Stomach (tissue), 9 donors: ENCODE data around the gene ZSWIM3. TPM values are rescaled to one million over a fixed set of nuclear protein-coding genes. Genes with fewer than 3 reads are reported as not detected.

Experiments used
- DNase-seq, 2 donors: peaks; one replicate each; pipeline versions ENCODE4 v3.0.0 to v3.0.0-alpha.2; 2013 to 2019
- H3K27ac ChIP-seq, 5 donors: fragments of 200-600 bp in 4 of 5; sonication (generic) in 4 of 5; one replicate each; pipeline ENCODE4 v1.5.1; 2013 to 2019; ENCODE audit warnings: mild to moderate bottlenecking in 1 of 5, moderate library complexity in 1 of 5
- H3K27me3 ChIP-seq, 3 donors: fragments of 200-600 bp; sonication (generic); one replicate each; pipeline ENCODE4 v1.5.1; 2017 to 2019; ENCODE audit warnings: mixed run types in 1 of 3
- H3K36me3 ChIP-seq, 4 donors: fragments of 200-600 bp; sonication (generic); 1 replicate in 3 of 4; 2 replicates in 1 of 4; pipeline ENCODE4 v1.5.1; 2016 to 2019
- H3K4me1 ChIP-seq, 4 donors: fragments of 200-600 bp; sonication (generic); one replicate each; pipeline ENCODE4 v1.5.1; 2016 to 2019
- H3K4me3 ChIP-seq, 4 donors: fragments of 200-600 bp; sonication (generic) in 3 of 4; one replicate each; pipeline ENCODE4 v1.5.1; 2016 to 2019; ENCODE audit warnings: mild to moderate bottlenecking in 1 of 4
- H3K9me3 ChIP-seq, 4 donors: fragments of 200-600 bp; sonication (generic); one replicate each; pipeline ENCODE4 v1.5.1; 2016 to 2019
- CTCF ChIP-seq, 7 experiments: fragments of 450-650 bp in 4 of 7; fragments of 200-600 bp in 3 of 7; sonication (generic) in 3 of 7; IDR thresholded peaks; one replicate each; pipeline ENCODE4 v1.5.1; 2016 to 2019; ENCODE audit warnings: antibody characterized with exemption in 7 of 7, control low read depth in 2 of 7, mild to moderate bottlenecking in 1 of 7
- EP300 ChIP-seq: sonication (generic); formaldehyde crosslinking; IDR thresholded peaks from one replicate; pipeline ENCODE4 v1.6.1; 2017; ENCODE audit warnings: antibody characterized with exemption
- POLR2A ChIP-seq, 4 donors: fragments of 450-650 bp; IDR thresholded peaks; one replicate each; pipeline ENCODE4 v1.6.1; 2016; ENCODE audit warnings: antibody characterized with exemption in 4 of 4, control low read depth in 2 of 4, mild to moderate bottlenecking in 1 of 4, moderate library complexity in 1 of 4
- POLR2AphosphoS5 ChIP-seq, 3 donors: sonication (generic); formaldehyde crosslinking; IDR thresholded peaks; one replicate each; pipeline ENCODE4 v1.6.1; 2016; ENCODE audit warnings: antibody characterized with exemption in 3 of 3
- WGBS, 5 donors: extraction: QIAGEN DNeasy Blood & Tissue Kit in 3 of 5; methylation state at CpG; one replicate each; pipeline versions ENCODE4 v1.1.5 to v1.1.7; 2013 to 2018; 5-methylcytosine and 5-hydroxymethylcytosine counted together
- intact Hi-C: fragments of 100-400 bp; cut with DNase I; formaldehyde crosslinking; loops from one replicate; pipeline ENCODE4 v1.15.1; 2023; ENCODE audit warnings: low total_unique reads
- polyA plus RNA-seq, 3 donors: library from polyadenylated mRNA; stranded (reverse); fragments of 200-250 nt; gene quantifications; one replicate each; pipeline ENCODE4 v1.2.3, GENCODE V29; 2013
- total RNA-seq, 5 donors: library from RNA; depleted of rRNA; stranded (reverse); fragments of >200 nt; gene quantifications; one replicate each; pipeline versions ENCODE4 v1.1.0 to v1.2.3, GENCODE V29; 2014 to 2016
- donor health status: healthy with polysubstance abuse.
- donor health status: Bipolar disorder and iron deficiency.
- donor health status: healthy.

ZSWIM3 gene
- total and polyA plus RNA-seq, 8 donors, result 0.87 to 2.3 (median 1.8) TPM; not detected in 1

GRCh38 chr20:45911486-45912343 is 54.3 kb downstream of the ZSWIM3 start, which contains the start of gene PLTP:
Gene PLTP (minus strand): TSS chr20:45912155. CDS start chr20:45911452, 703 bp downstream.
- Histone ChIP-seq H3K9me3 (no peaks in the 10 kb centered on the region), H3K36me3 (peaks cover 0 to 18% (median 5%) of the 10 kb centered on the region in 4 donors), H3K27ac (peak within 1 kb of the TSS; percentile 84 to 88 (median 85)), H3K4me3 (peak within 1 kb of the TSS; percentile 54 to 61 (median 58)), H3K27me3 (peaks cover 0 to 11% (median 0%) of the 10 kb centered on the region in 3 donors), H3K4me1 (peaks cover 13 to 54% (median 25%) of the 10 kb centered on the region in 4 donors)
- TF ChIP-seq CTCF (IDR thresholded peaks at IDR 0.05) (no peak), POLR2AphosphoS5 (IDR thresholded peaks at IDR 0.05) (peak in 2 of 3 donors; percentile 51 to 77), EP300 (no peak), POLR2A (IDR thresholded peaks at IDR 0.05) (no peak)
- 0 to 3% (median 2%) methylated on average over 19 to 58 of the region's 58 CpGs for WGBS, 5 donors
- intact Hi-C loops, result no loop called here
- DNase-seq, result peak; percentile 58 to 88

DNA sequence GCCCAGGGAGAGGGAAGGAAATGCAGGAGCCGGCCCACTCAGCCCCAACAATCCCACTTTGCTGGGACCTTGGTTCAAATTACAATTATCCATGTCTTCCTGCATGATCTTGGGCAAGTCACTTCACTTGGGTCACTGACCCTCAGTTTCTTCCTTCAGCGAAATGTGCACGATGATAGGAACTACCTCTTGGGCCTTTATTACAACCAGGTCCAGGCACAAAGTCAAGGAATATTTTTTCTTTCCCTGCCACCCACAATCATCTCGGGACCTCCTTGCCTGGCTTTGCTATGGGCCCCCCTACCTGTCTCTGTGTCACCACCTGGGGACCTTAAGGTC is 54.9 kb downstream of the ZSWIM3 start:
- H3K27ac ChIP-seq, result peak overlapping the region; percentile 84 to 88 (median 85)
- WGBS, 5 donors, result 19 to 45% (median 30%) methylated on average over 4 of the region's 4 CpGs

DNA sequence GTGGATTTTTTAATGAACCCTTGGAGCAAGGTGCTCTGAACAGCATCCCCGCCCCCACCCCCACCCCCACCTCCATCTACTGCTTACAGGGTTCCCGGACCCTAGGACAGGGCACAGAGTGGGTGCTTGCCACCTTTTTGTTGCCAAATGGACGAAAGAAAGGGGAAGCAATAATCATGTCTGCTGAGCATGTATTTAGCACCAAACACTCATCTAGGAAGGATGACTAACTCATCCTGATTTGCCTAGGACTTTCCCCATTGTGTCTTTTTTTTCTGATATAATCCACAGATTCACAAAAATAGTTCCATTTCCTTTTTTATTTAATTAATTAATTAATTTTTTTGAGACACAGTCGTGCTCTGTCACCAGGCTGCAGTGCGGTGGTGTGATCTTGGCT is 55.7 kb downstream of the ZSWIM3 start:
- intact Hi-C loops, result no loop called here
- WGBS, 5 donors, result 56 to 72% (median 64%) methylated on average over 5 of the region's 5 CpGs
- H3K27ac ChIP-seq, result peak overlapping the region in 2 of 5 donors; percentile 84 to 86
- H3K27me3 ChIP-seq, result peaks cover 0 to 11% (median 0%) of the 10 kb centered on the region in 3 donors
- DNase-seq, result no peak
- TF ChIP-seq EP300 (no peak), CTCF (IDR thresholded peaks at IDR 0.05) (no peak), POLR2A (IDR thresholded peaks at IDR 0.05) (no peak), POLR2AphosphoS5 (IDR thresholded peaks at IDR 0.05) (no peak)
- H3K36me3 ChIP-seq, result peaks cover 0 to 4% (median 0%) of the 10 kb centered on the region in 4 donors
- H3K9me3 ChIP-seq, result no peaks in the 10 kb centered on the region
- H3K4me1 ChIP-seq, result peaks cover 13 to 58% (median 28%) of the 10 kb centered on the region in 4 donors
- H3K4me3 ChIP-seq, result no peak overlapping the region

More for the DNA sequence above, 54.9 kb downstream of the ZSWIM3 start:
- H3K36me3 ChIP-seq, result peaks cover 0 to 12% (median 2%) of the 10 kb centered on the region in 4 donors
- TF ChIP-seq POLR2AphosphoS5 (IDR thresholded peaks at IDR 0.05) (no peak), EP300 (no peak), POLR2A (IDR thresholded peaks at IDR 0.05) (no peak), CTCF (IDR thresholded peaks at IDR 0.05) (no peak)
- intact Hi-C loops, result no loop called here
- H3K4me1 ChIP-seq, result peaks cover 13 to 57% (median 25%) of the 10 kb centered on the region in 4 donors
- H3K4me3 ChIP-seq, result peak overlapping the region; percentile 54 to 61 (median 58)
- H3K9me3 ChIP-seq, result no peaks in the 10 kb centered on the region
- H3K27me3 ChIP-seq, result peaks cover 0 to 11% (median 0%) of the 10 kb centered on the region in 3 donors
- no peak for DNase-seq

DNA sequence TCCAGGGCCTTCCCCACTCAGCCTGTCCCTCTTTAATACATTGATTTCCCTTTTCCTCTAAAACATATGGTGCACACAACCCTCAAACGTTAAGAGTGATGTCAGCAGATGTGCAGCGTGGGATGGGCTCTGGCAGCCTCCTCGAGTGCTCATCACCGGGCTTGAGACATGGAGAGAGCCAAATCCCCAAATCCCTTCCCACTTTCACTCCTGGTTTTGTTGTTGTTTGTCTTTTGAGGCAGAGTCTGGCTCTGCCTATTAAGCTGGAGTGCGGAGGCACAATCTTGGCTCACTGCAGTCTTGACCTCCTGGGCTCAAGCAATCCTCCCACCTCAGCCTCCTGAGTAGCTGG is 60.4 kb downstream of the ZSWIM3 start:
- Histone ChIP-seq H3K4me1 (peaks cover 19 to 67% (median 37%) of the 10 kb centered on the region in 4 donors), H3K4me3 (no peak overlapping the region), H3K9me3 (no peaks in the 10 kb centered on the region), H3K36me3 (no peaks in the 10 kb centered on the region), H3K27ac (peak overlapping the region; percentile 29 to 83 (median 52)), H3K27me3 (no peaks in the 10 kb centered on the region)
- DNase-seq, result peak in 1 of 2 donors; percentile 83
- TF ChIP-seq CTCF (IDR thresholded peaks at IDR 0.05) (no peak), POLR2AphosphoS5 (IDR thresholded peaks at IDR 0.05) (no peak), EP300 (no peak), POLR2A (IDR thresholded peaks at IDR 0.05) (no peak)
- 63 to 83% (median 70%) methylated on average over 5 of the region's 5 CpGs for WGBS, 5 donors
- intact Hi-C loops, result no loop called here
